Measurements from ENCODE around the gene MLKL.

- TF ChIP-seq POLR2A (IDR thresholded peaks at IDR 0.05; ENCODE audit: low read length) (no peak), GATA1 (IDR thresholded peaks at IDR 0.05; ENCODE audit: low read depth, low read length) (no peak)
Observed at GRCh38 chr16:74723256-74723655, 22.6 kb upstream of the MLKL start.

All from erythroblast (primary cell).